Mesenchymal stem cell (in vitro differentiated cells and primary cell): ENCODE results near the gene THAP12.

Experiments
- DNase-seq: peaks from one replicate; pipeline ENCODE4 v3.0.0-alpha.2; 2013
- H2AFZ ChIP-seq: one replicate; pipeline ENCODE4 v1.6.1; 2013; ENCODE audit warnings: low read depth, mild to moderate bottlenecking, control low read depth, inconsistent platforms, low read length, moderate library complexity
- H2AK5ac ChIP-seq: 2 replicates; pipeline ENCODE4 v1.6.1; 2013; ENCODE audit warnings: low read length, moderate library complexity, mild to moderate bottlenecking, inconsistent platforms; ENCODE audit not compliant: severe bottlenecking
- H2BK120ac ChIP-seq: one replicate; pipeline ENCODE4 v1.6.1; 2013; ENCODE audit warnings: low read depth, mild to moderate bottlenecking, inconsistent platforms, low read length, moderate library complexity
- H2BK12ac ChIP-seq, 2 experiments: one replicate each; pipeline ENCODE4 v1.6.1; 2013; ENCODE audit warnings: inconsistent platforms in 2 of 2, low read length in 2 of 2, mild to moderate bottlenecking in 2 of 2, moderate library complexity in 2 of 2, control low read depth in 1 of 2
- H2BK15ac ChIP-seq: one replicate; pipeline ENCODE4 v1.6.1; 2013; ENCODE audit warnings: mild to moderate bottlenecking, low read depth, inconsistent platforms; ENCODE audit not compliant: poor library complexity, severe bottlenecking
- H2BK5ac ChIP-seq: 2 replicates; pipeline ENCODE4 v1.6.1; 2013; ENCODE audit warnings: low read depth, mild to moderate bottlenecking, low read length, control low read depth, inconsistent platforms; ENCODE audit not compliant: poor library complexity, severe bottlenecking
- H3K14ac ChIP-seq, 2 experiments: one replicate each; pipeline ENCODE4 v1.6.1; 2013; ENCODE audit warnings: inconsistent platforms in 2 of 2, low read length in 2 of 2, control low read depth in 1 of 2, mild to moderate bottlenecking in 1 of 2, moderate library complexity in 1 of 2
- H3K18ac ChIP-seq, 2 experiments: one replicate each; pipeline ENCODE4 v1.6.1; 2013; ENCODE audit warnings: inconsistent platforms in 2 of 2, low read length in 2 of 2, control low read depth in 1 of 2, low read depth in 1 of 2, mild to moderate bottlenecking in 1 of 2
- H3K23ac ChIP-seq, 2 experiments: one replicate each; pipeline ENCODE4 v1.6.1; 2013; ENCODE audit warnings: inconsistent platforms in 2 of 2, low read length in 2 of 2, mild to moderate bottlenecking in 2 of 2, moderate library complexity in 2 of 2, control low read depth in 1 of 2
- H3K27ac ChIP-seq: 2 replicates; pipeline ENCODE4 v1.5.1; 2013; ENCODE audit warnings: mild to moderate bottlenecking, moderate library complexity, low read length, control low read depth, inconsistent platforms; ENCODE audit not compliant: poor library complexity, severe bottlenecking
- H3K27me3 ChIP-seq, 2 experiments: 2 replicates each; pipeline versions ENCODE4 v1.6.1 to v1.7.0; 2013; ENCODE audit warnings: low read length in 2 of 2, mild to moderate bottlenecking in 2 of 2, moderate library complexity in 2 of 2, control low read depth in 1 of 2, inconsistent platforms in 1 of 2; ENCODE audit not compliant: control insufficient read depth in 1 of 2, insufficient read depth in 1 of 2
- H3K36me3 ChIP-seq, 2 experiments: 2 replicates each; pipeline versions ENCODE4 v1.6.1 to v1.7.0; 2013; ENCODE audit warnings: low read length in 2 of 2, control low read depth in 1 of 2, inconsistent platforms in 1 of 2, low read depth in 1 of 2, mild to moderate bottlenecking in 1 of 2; ENCODE audit not compliant: insufficient read depth in 2 of 2, control insufficient read depth in 1 of 2
- H3K4ac ChIP-seq, 2 experiments: one replicate each; pipeline ENCODE4 v1.6.1; 2013; ENCODE audit warnings: inconsistent platforms in 2 of 2, low read length in 2 of 2, mild to moderate bottlenecking in 2 of 2, moderate library complexity in 2 of 2, control low read depth in 1 of 2, low read depth in 1 of 2
- H3K4me1 ChIP-seq: 2 replicates; pipeline ENCODE4 v1.6.1; 2013; ENCODE audit warnings: low read depth, low read length, control low read depth; ENCODE audit not compliant: control insufficient read depth, insufficient read depth
- H3K4me2 ChIP-seq: 2 replicates; pipeline ENCODE4 v1.6.1; 2013; ENCODE audit warnings: low read length, mild to moderate bottlenecking, inconsistent platforms; ENCODE audit not compliant: poor library complexity, severe bottlenecking
- H3K4me3 ChIP-seq, 2 experiments: 2 replicates each; pipeline versions ENCODE4 v1.5.1 to v1.7.0; 2013; ENCODE audit warnings: low read length in 2 of 2, mild to moderate bottlenecking in 2 of 2, control low read depth in 1 of 2, low read depth in 1 of 2; ENCODE audit not compliant: insufficient read depth in 1 of 2
- H3K79me1 ChIP-seq: replicated peaks from 2 replicates; pipeline ENCODE4 v1.6.1; 2013; ENCODE audit warnings: mild to moderate bottlenecking, control low read depth, low read length, inconsistent platforms; ENCODE audit not compliant: poor library complexity, severe bottlenecking
- H3K9ac ChIP-seq: 2 replicates; pipeline ENCODE4 v1.7.0; 2013; ENCODE audit warnings: mild to moderate bottlenecking, low read length, moderate library complexity
- H3K9me3 ChIP-seq: 2 replicates; pipeline ENCODE4 v1.7.0; 2013; ENCODE audit warnings: mild to moderate bottlenecking, low read length; ENCODE audit not compliant: control insufficient read depth
- H4K8ac ChIP-seq: one replicate; pipeline ENCODE4 v1.6.1; 2013; ENCODE audit warnings: inconsistent platforms, mild to moderate bottlenecking, low read length, moderate library complexity
- H4K91ac ChIP-seq: one replicate; pipeline ENCODE4 v1.6.1; 2013; ENCODE audit warnings: mild to moderate bottlenecking, low read length, inconsistent platforms
- WGBS: methylation state at CpG from one replicate; pipeline ENCODE4 v1.1.7; 2013; ENCODE audit warnings: mixed read lengths; 5-methylcytosine and 5-hydroxymethylcytosine counted together

THAP12 gene

GRCh38 chr11:76382209-76382608 lies 1.3 kb upstream of the THAP12 start:
- Histone ChIP-seq H3K4me1 (peaks cover 10% of the 10 kb centered on the region), H2AFZ (no peak overlapping the region), H3K36me3 (peaks cover 0 to 7% of the 10 kb centered on the region in 2 experiments), H3K27ac (no peak overlapping the region), H3K4ac (no peak overlapping the region), H3K27me3 (no peaks in the 10 kb centered on the region), H2BK120ac (no peak overlapping the region), H4K8ac (no peak overlapping the region), H3K4me2 (no peak overlapping the region), H3K79me1 (peaks cover 22% of the 10 kb centered on the region), H3K23ac (no peak overlapping the region), H2BK15ac (no peak overlapping the region), H2AK5ac (no peak overlapping the region), H3K9me3 (no peaks in the 10 kb centered on the region), H4K91ac (no peak overlapping the region), H2BK12ac (no peak overlapping the region), H3K18ac (no peak overlapping the region), H3K4me3 (peak overlapping the region in 1 of 2 experiments; percentile 89), H2BK5ac (no peak overlapping the region), H3K14ac (no peak overlapping the region), H3K9ac (peak overlapping the region; percentile 87)
- WGBS = 83% methylated on average over 6 of the region's 6 CpGs
- DNase-seq = no peak

- Histone ChIP-seq H3K4me1 (peaks cover 10% of the 10 kb centered on the region), H4K8ac (peak overlapping the region; percentile 53), H2AFZ (no peak overlapping the region), H2BK15ac (peak overlapping the region; percentile 20), H3K14ac (peak overlapping the region in 1 of 2 experiments; percentile 97), H3K36me3 (peaks cover 0 to 7% of the 10 kb centered on the region in 2 experiments), H2BK120ac (peak overlapping the region; percentile 73), H3K4ac (peak overlapping the region; percentile 75 to 88), H2BK5ac (peak overlapping the region; percentile 51), H2AK5ac (no peak overlapping the region), H3K9ac (peak overlapping the region; percentile 90), H4K91ac (peak overlapping the region; percentile 60), H3K4me3 (peak overlapping the region; percentile 93 to 95), H2BK12ac (peak overlapping the region in 1 of 2 experiments; percentile 54), H3K23ac (peak overlapping the region in 1 of 2 experiments; percentile 46), H3K4me2 (peak overlapping the region; percentile 83), H3K79me1 (peaks cover 23% of the 10 kb centered on the region), H3K27ac (no peak overlapping the region), H3K27me3 (no peaks in the 10 kb centered on the region), H3K9me3 (no peaks in the 10 kb centered on the region), H3K18ac (peak overlapping the region; percentile 72 to 89)
- WGBS = 3% methylated on average over 29 of the region's 85 CpGs
- peak; percentile 42 for DNase-seq
Observed at GRCh38 chr11:76380159-76380976, 564 bp downstream of the THAP12 start.

GRCh38 chr11:76379807-76380158 lies 1.1 kb downstream of the THAP12 start:
- no peak overlapping the region for H2BK120ac ChIP-seq
- no peak overlapping the region for H2AFZ ChIP-seq
- peak overlapping the region; percentile 93 to 95 for H3K4me3 ChIP-seq

GRCh38 chr11:76376746-76377558 lies 4.0 kb downstream of the THAP12 start:
- H3K9me3 ChIP-seq = no peaks in the 10 kb centered on the region
- no peak overlapping the region for H2AFZ ChIP-seq
- no peak overlapping the region for H3K4me2 ChIP-seq
- no peaks in the 10 kb centered on the region for H3K36me3 ChIP-seq
- WGBS = 94% methylated on average over 6 of the region's 7 CpGs
- H3K27ac ChIP-seq = no peak overlapping the region
- no peak overlapping the region for H3K18ac ChIP-seq
- no peak overlapping the region for H3K14ac ChIP-seq
- no peak overlapping the region for H3K23ac ChIP-seq
- H3K79me1 ChIP-seq = peaks cover 22% of the 10 kb centered on the region
- H3K4me3 ChIP-seq = no peak overlapping the region
- DNase-seq = no peak
- peaks cover 5% of the 10 kb centered on the region for H3K4me1 ChIP-seq
- H2BK15ac ChIP-seq = no peak overlapping the region
- no peak overlapping the region for H2BK5ac ChIP-seq
- no peak overlapping the region for H2AK5ac ChIP-seq
- no peak overlapping the region for H2BK120ac ChIP-seq
- H3K27me3 ChIP-seq = no peaks in the 10 kb centered on the region
- no peak overlapping the region for H4K91ac ChIP-seq
- no peak overlapping the region for H3K4ac ChIP-seq
- H4K8ac ChIP-seq = no peak overlapping the region
- no peak overlapping the region for H2BK12ac ChIP-seq
- no peak overlapping the region for H3K9ac ChIP-seq

More at GRCh38 chr11:76379807-76380158, 1.1 kb downstream of the THAP12 start:
- peak overlapping the region; percentile 90 for H3K9ac ChIP-seq
- H2BK5ac ChIP-seq = no peak overlapping the region
- H3K4ac ChIP-seq = no peak overlapping the region
- H4K8ac ChIP-seq = no peak overlapping the region
- H2BK12ac ChIP-seq = no peak overlapping the region
- H3K4me1 ChIP-seq = peaks cover 10% of the 10 kb centered on the region
- H2BK15ac ChIP-seq = no peak overlapping the region
- no peak overlapping the region for H3K27ac ChIP-seq
- no peak overlapping the region for H4K91ac ChIP-seq
- no peak overlapping the region for H3K14ac ChIP-seq
- H3K18ac ChIP-seq = no peak overlapping the region
- DNase-seq = no peak
- no peak overlapping the region for H2AK5ac ChIP-seq
- H3K23ac ChIP-seq = no peak overlapping the region
- peak overlapping the region; percentile 83 for H3K4me2 ChIP-seq
- no peaks in the 10 kb centered on the region for H3K27me3 ChIP-seq
- H3K79me1 ChIP-seq = peaks cover 26% of the 10 kb centered on the region
- no peaks in the 10 kb centered on the region for H3K9me3 ChIP-seq
- H3K36me3 ChIP-seq = peaks cover 0 to 4% of the 10 kb centered on the region in 2 experiments
- WGBS = 62% methylated on average over 6 of the region's 6 CpGs
